NCI-H2029 (cell line): ENCODE measurements around the gene FAM210A.
A peak's percentile ranks its signal among the peaks of the same experiment; 100 is the strongest.
"Not testable (repeated sequence)": the region's sequence is repeated elsewhere in the genome, so short reads cannot be mapped to it uniquely, and the experiment has no call there.

Experiments used
- DNase-seq: peaks from one replicate; lab custom pipeline; 2025; lab: John Stamatoyannopoulos, UW

The FAM210A gene, protein sequence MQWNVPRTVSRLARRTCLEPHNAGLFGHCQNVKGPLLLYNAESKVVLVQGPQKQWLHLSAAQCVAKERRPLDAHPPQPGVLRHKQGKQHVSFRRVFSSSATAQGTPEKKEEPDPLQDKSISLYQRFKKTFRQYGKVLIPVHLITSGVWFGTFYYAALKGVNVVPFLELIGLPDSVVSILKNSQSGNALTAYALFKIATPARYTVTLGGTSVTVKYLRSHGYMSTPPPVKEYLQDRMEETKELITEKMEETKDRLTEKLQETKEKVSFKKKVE

GRCh38 chr18:13726232-13726971 lies at the start of gene FAM210A, which contains the start of gene RNMT:
FAM210A (minus strand) TSS chr18:13726558; CDS start chr18:13682077, 44,481 bp downstream.
RNMT (plus strand) TSS chr18:13726673; CDS start chr18:13731518, 4,845 bp downstream.
- peak; percentile 82 for DNase-seq

GRCh38 chr18:13775058-13775457 lies 48.7 kb upstream of the FAM210A start:
- no peak for DNase-seq

DNA sequence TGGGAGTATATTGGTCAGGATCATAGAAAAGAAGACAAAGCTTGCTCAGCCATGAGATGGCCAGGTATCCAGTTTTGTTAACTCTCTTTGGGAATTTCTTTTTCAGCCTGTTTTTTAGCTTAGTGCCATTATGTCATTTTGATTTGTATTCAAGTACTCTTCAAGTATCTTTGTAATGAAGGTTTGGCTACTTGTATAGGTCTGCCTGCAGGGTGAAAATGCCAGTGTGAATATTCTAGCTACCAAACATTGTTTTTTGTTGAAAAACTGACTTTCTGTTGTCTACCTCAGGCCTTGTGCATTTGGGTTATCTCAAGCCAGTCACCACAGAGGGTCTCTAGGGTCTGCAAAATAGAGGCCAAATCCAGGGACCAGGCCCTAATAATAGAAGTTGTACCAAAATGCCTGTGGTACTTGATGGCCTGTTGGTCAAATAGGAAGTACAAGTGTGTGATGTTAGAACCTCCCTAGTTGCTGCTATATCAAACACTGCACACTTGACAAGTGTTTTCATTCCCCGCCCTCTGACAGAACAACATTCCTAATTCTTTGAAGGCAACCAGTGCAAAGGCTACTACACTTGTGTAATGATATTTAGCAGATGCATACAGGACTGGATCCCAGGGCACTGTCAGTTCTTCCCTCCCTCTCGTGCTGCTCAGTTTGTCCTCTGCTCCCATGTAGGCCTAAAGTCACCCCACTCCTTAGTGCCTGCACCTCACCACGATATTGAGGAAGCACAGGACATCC lies 36.5 kb upstream of the FAM210A start:
- no peak for DNase-seq

- no peak for DNase-seq
These were observed 33.7 kb upstream of the FAM210A start for GRCh38 chr18:13760047-13760446.

DNA sequence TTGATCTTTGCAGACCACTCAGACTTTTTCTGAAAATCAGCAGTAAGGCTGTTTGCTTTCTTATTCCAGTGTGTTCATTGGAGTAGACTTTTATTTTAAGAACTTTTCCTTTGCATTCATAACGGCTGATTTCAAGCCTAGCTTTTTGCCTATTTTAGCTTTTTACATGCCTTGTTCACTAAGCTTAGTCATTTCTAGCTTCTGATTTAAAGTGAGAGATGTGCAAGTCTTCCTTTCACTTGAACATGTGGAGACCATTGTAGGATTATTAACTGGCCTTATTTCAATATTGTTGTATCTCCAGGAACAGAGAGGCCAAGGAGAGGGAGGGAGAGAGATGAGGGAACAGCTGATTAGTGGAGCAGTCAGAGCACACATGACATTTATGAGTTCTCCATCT lies 32.3 kb upstream of the FAM210A start:
- DNase-seq = no peak

GRCh38 chr18:13756671-13757070 lies 30.3 kb upstream of the FAM210A start:
- DNase-seq = no peak

DNA sequence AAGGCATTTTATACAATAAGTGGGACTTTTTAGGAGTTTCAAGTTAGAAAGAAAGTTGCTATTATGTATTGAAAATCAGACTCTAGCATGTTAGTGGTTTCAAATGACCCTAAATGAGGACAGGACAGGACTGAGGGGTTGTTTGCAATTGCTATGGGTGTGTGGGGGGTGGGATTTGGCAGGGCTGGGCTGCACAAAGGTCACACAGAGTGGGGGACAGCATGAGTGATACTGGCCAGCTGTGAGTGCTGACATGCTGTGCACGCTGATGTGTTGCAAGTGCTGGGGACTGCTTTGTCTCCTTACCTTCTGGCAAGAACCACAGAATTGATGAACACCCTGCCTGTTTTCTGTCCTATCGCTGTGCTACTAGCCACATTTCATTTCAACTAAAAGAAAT lies 29.9 kb upstream of the FAM210A start:
- no peak for DNase-seq

- DNase-seq = not testable (repeated sequence)
These were observed 25.2 kb upstream of the FAM210A start for GRCh38 chr18:13751599-13751998.

- DNase-seq = no peak
These were observed 20.3 kb upstream of the FAM210A start for GRCh38 chr18:13746633-13747032.

DNA sequence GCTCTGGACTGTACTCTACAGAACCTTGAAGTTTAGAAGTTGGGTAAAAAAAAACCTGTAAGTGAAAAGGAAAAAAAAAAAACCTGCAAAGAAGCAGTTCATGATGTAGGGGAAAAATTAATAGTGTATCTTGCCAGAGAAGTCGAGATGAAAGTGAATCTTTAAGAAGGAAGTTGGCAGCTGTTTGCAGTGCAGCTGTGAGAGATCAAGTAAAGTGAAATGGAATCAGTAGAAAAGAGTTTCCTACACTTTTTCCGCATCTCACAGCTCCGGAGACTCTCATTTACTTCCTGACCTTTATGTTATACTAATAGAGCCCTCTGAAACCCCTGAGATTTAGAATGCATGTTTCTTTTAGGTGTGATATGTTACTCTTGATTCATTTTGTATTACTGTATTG lies 19.3 kb upstream of the FAM210A start:
- no peak for DNase-seq

- DNase-seq = no peak
These were observed 9.3 kb upstream of the FAM210A start for GRCh38 chr18:13735681-13736080.

- DNase-seq = no peak
These were observed 4.1 kb upstream of the FAM210A start for GRCh38 chr18:13730481-13730880.

DNA sequence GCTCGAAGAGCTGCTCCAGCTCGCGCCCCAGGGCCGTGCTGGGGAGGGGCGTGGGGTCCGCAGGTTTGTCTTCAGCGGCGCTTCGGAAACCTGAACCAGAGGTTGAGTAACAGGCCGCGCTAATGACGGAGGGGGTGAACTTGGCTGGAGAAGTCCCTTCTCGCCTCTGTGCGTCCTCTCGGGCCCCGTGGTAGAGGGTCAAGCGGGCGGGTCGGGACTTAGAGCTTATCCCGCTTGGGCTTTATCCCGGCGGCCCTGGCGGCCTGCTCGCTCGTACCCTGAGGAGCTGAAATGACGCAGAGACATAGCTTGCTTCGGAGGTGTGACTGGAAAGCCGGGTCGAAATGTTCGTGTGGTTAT lies 594 bp upstream of the FAM210A start:
- DNase-seq = no peak

DNA sequence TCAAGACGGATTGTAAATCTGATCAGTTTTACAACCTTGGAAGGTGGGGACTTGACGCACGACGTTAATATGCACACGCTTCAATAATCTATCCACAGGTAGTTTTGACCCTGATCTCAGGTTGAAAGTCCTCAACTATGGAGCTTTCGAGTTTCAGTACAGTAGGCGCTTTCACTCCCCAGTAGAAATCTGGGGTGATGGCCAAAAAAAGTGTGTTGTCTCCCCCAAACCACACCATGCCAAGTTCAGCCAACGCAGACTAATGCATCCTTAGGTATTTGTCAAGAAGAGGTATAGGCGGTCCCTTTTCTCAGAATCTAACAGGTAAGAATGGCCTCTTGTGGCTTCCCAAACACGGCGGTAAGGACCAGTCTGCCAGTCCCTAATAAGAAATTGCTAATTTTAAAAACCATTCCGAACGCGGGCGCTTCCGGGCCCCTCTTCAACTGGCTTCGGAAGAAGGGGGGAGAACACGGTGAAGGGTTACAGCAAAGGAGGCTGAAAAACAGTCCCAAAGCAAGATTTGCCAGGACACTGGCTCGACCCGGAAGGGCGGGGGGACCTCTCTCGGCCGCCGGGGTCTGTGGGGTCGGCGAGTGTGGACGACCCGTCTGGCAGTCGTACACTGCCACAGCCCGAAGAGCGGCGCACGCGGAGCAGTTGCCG lies 659 bp downstream of the FAM210A start:
- DNase-seq = no peak

- DNase-seq = no peak
These were observed 5.5 kb downstream of the FAM210A start for GRCh38 chr18:13720847-13721246.

- DNase-seq = no peak
These were observed 6.2 kb downstream of the FAM210A start for GRCh38 chr18:13720123-13720522.

GRCh38 chr18:13716916-13717315 lies 9.4 kb downstream of the FAM210A start:
- no peak for DNase-seq

DNA sequence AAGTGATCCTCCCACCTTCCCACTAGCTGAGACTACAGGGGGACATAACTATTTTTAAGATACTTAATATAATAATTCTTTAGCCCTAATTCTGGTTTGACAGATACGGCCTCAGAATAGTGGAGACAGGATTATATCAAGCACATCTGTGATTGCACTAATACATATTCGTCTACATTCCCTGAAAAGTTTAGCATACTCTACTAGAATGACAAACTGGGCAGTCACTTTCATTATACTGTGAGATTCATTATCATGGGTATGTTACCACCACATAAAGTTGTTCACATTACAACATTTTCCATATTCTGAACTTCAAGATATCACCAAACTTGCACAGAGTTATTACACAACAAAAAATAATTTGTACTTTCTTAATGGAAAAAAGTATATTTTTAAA lies 11.0 kb downstream of the FAM210A start:
- no peak for DNase-seq

- DNase-seq = no peak
These were observed 12.8 kb downstream of the FAM210A start for GRCh38 chr18:13713455-13714055.

GRCh38 chr18:13712400-13713131 lies 13.8 kb downstream of the FAM210A start:
- DNase-seq = no peak

DNA sequence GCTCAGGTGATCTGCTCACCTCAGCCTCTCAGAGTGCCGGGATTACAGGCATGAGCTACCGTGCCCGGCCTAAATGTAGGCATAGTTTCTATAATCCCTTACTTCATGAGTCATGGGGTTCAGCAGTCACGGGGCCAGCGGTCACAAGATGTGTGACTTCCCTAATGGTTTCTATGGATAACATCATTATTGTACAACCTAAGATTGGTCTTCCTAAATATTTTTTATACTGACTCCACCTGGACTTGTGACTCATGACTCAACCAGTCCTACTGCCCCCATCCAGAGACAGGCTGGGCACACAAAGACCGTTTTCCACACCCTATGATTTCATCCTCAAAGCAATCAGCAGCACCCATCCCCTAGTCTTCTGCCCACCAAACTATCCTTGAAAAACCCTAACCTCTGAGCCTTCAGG lies 15.9 kb downstream of the FAM210A start:
- no peak for DNase-seq
